Brain microvascular endothelial cell (primary cell): Measurements from ENCODE around the gene ZFYVE19.

Experiments used
- DNase-seq: peaks from one replicate; pipeline ENCODE4 v3.0.0-alpha.2; 2020
- H3K27ac ChIP-seq: fragments of 250-450 bp; sonication (Bioruptor Pico); 2 replicates; pipeline ENCODE4 v1.5.1; 2020; ENCODE audit warnings: mild to moderate bottlenecking, moderate library complexity
- H3K27me3 ChIP-seq: fragments of 250-450 bp; sonication (Bioruptor Pico); replicated peaks from 2 replicates; pipeline ENCODE4 v1.5.1; 2020; ENCODE audit warnings: mild to moderate bottlenecking
- H3K36me3 ChIP-seq: fragments of 250-450 bp; sonication (Bioruptor Pico); replicated peaks from 2 replicates; pipeline ENCODE4 v1.5.1; 2020; ENCODE audit warnings: mild to moderate bottlenecking
- H3K4me3 ChIP-seq: 2 replicates; pipeline ENCODE4 v1.5.1; 2011; ENCODE audit warnings: low read depth, mild to moderate bottlenecking, control low read depth, low read length, moderate library complexity
- in situ Hi-C: cut with HindIII; loops from 2 replicates; pipeline ENCODE4 v1.10.0; 2017; ENCODE audit warnings: low sequenced_read_pairs, low pct_ligation_motif_present
- TF ChIP-seq, protein P1 (sequence below): IDR thresholded peaks from 2 replicates; pipeline ENCODE4 v1.5.1; 2011; ENCODE audit warnings: low read depth, mild to moderate bottlenecking, moderate library complexity, low read length, control low read depth, inconsistent platforms; ENCODE audit errors: missing control alignments

Gene ZFYVE19

DNA sequence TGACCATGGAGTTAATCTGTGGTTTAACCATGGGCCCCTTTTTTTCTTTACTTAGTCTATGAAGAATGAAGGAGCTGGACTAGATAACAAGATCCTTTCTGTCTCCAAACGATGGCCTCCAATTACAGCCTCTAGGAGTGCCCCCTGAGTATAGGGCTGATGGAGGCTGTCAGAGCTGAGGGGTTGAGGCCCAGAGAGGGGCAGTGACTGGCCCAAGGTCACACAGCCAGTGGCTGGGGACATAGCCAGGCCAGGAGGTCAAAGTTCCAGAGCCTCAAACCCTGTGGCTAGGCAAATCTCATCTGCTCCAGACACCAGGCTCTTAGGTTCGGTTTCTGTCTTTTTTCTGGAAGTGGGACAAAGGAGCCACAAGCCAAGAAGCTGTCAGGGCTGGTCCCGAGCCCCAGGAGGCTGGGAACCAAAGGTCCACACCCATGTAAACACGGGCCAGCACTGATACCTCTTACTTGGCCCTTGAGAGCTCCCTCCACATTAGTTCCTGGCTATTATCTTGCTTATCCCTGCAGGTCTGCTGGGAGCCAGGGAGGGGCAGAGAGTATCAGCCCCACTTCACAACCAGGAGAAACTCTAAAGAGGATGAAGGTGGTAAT is 56.9 kb downstream of the ZFYVE19 start:
- in situ Hi-C loops, result no loop called here
- TF ChIP-seq, protein P1, sequence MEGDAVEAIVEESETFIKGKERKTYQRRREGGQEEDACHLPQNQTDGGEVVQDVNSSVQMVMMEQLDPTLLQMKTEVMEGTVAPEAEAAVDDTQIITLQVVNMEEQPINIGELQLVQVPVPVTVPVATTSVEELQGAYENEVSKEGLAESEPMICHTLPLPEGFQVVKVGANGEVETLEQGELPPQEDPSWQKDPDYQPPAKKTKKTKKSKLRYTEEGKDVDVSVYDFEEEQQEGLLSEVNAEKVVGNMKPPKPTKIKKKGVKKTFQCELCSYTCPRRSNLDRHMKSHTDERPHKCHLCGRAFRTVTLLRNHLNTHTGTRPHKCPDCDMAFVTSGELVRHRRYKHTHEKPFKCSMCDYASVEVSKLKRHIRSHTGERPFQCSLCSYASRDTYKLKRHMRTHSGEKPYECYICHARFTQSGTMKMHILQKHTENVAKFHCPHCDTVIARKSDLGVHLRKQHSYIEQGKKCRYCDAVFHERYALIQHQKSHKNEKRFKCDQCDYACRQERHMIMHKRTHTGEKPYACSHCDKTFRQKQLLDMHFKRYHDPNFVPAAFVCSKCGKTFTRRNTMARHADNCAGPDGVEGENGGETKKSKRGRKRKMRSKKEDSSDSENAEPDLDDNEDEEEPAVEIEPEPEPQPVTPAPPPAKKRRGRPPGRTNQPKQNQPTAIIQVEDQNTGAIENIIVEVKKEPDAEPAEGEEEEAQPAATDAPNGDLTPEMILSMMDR, result no peak
- no peaks in the 10 kb centered on the region for H3K36me3 ChIP-seq
- no peak for DNase-seq
- H3K27me3 ChIP-seq, result no peaks in the 10 kb centered on the region
- H3K27ac ChIP-seq, result no peak overlapping the region
- no peak overlapping the region for H3K4me3 ChIP-seq
